IPS-NIHi11 (cell line): ENCODE measurements around the gene SKIDA1.
A peak's percentile ranks its signal among the peaks of the same experiment; 100 is the strongest.

ENCODE experiments used
- DNase-seq: peaks from one replicate; pipeline ENCODE4 v3.0.0; 2012; ENCODE audit warnings: mixed read lengths, low spot score

Gene SKIDA1

DNA sequence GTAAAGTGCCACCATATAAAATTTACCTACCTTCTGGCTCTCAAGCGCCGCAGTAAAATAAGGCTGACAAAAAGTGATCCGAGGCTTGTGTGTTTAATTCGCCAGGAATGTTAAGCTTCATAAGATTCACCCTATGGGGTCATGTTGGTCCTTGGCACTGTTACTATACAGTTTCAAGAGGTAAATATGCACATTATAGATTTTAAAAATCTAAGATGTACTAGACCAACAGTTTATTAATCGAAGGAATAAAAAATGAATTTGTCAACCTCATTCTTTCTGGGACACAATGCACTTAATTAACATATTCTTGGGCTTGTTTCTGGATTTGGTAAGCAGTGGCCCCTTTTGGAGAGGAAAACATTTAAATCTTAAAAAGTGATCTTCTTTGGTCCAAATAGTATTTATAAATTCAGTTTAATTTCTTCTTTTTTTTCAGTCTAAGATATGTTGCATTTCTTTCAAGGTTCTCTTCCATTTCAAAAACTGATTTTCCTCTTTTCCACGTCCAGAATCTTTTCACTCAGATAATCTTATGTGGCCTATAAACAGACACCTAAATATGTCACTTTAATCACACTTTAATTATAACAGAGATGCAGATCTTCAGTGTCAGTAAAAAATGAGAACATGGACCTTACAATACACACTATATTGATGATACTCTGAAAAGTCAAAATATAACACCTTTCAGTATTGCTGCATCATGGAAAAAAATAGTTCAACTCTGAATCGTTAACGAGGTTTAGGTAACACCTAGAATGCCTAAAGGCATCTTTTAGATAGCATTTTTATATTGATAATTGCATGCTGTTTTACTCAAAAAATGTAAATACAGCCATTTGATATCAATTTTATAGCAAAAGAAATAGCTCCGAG, 3.8 kb upstream of the SKIDA1 start:
- DNase-seq = no peak

DNA sequence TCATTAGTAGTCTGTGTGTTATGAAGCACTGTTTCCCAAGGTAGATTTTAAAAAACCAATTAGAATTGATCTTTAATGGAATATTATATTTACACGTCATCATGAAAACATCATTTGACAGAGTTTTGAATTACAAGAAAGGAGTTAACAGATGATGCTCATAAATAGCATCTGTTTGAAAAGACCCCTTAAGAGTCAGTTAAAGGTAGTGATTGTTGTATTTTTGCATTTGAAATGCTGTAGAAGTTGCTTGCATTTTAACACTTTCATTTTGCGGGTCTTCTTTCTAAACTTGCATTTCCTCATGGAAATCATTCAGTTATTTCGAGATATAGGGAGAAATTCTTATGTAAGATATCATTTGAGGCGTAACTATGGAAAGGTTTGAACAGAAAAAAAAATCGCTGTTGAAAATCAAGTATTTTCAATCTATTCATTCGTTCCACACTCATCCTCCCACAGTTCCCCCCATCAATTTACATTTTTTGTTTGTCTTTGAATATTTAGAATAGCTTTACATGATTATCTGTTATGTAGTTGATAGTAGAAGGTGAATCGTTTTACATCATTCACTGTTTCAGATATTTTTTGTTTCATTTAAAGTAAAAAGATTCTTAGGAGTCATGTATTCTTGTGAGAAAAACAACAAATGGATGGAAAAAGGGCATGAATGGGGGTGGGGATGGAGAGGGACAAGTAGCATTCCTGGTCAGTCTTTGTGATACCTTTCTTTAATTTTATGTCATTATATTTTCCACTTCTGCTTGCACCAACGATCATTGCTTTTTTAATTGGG, 3.0 kb upstream of the SKIDA1 start:
- no peak for DNase-seq

DNA sequence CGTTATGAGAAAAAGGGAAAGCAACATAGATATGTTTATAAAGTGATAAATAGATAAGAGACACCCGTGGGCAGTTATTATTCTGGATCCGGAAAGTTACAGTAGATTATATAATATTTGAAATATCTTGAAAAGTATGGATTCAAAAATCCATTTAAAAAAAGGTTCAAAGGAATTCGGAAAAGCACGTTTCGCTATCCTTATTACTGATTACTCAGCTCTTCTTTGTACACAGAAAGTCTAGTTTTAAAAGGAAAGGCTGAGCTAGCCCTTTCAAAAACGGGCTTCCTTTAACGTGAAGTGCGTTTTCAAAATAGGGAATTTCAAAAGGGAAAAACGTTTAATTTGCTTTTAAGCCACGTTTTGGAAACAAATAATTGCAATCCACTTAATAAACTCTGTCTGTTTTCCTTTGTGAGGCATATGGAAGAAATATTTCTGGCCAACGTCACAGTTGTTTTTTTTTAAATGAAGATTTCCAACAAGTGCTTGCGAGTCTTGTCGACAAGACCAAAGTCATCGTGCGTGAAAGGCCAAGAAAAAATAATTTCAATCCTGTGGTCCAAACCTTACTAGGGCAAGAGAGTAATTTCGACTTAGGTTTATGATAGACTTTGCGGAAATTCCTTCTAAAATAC, 2.2 kb upstream of the SKIDA1 start:
- DNase-seq = no peak

DNA sequence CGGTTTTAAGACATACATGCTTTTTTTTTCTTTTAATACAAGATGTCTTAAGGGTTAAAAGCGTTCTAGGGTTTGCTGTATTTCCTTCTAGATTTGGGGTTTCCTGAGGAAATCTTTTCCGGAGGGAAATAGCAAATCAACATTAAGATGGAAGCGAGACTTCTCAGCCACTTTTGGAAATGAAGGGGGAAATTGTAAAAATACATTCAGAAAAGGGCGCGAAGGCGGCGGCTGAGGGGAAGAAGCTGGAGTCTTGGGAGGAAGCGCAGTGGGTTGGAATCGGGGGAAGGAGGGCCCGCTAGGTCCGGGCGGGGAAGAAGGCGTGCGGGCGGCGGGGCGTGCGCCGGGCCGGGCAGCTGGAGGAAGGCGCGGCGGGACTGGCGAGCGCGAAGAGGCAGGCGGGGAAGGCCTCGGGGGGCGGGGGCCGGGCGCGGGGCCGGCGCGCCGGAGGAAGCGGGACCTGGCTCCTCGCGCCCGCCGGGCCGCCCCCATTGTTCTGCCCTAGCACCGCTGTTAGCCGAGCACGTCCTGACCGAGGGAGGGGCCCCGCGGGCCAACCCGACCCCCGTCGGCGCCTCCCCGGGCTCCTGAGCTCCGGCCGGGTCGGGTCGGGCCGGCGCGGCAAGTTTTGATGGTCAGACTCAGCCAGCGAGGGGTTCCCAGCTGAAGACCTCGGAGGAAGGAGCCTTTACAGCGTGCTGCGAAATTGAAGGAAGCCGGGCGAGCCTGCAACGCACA, 1.5 kb upstream of the SKIDA1 start:
- peak; percentile 52 for DNase-seq

DNA sequence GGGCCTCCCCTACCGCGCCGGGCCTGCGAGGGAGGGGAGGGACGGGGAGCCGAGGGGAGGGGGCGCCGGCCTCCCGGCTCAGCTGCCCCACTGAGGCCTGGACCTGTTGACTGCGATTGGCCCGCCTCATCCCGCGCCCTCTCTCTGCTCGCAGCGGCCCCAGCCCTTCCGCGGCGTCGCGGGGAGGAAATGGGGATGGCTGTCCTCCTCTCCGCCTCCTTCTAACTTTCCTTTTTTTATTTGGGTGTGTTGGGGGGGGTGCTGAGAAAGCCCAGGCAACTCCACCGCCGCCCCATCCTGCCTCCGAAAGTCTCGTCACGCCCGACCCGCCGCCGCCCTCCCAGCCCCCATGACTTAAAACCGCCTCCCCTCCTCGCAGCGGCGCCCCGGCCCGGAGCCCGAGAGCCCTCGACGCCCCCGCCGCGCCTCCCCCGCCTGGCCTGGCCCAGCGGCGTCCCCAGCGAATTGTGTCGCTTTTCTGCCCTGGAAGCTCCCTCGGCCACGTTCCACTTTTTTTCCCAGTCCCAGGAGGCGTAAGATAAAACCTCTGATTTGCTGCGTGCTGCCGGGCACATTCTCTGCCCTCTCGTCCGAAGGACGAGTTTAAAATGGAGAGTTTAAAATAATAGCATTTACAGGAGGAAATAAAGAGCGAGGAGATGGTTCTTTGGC, 842 bp upstream of the SKIDA1 start:
- DNase-seq = peak; percentile 66

DNA sequence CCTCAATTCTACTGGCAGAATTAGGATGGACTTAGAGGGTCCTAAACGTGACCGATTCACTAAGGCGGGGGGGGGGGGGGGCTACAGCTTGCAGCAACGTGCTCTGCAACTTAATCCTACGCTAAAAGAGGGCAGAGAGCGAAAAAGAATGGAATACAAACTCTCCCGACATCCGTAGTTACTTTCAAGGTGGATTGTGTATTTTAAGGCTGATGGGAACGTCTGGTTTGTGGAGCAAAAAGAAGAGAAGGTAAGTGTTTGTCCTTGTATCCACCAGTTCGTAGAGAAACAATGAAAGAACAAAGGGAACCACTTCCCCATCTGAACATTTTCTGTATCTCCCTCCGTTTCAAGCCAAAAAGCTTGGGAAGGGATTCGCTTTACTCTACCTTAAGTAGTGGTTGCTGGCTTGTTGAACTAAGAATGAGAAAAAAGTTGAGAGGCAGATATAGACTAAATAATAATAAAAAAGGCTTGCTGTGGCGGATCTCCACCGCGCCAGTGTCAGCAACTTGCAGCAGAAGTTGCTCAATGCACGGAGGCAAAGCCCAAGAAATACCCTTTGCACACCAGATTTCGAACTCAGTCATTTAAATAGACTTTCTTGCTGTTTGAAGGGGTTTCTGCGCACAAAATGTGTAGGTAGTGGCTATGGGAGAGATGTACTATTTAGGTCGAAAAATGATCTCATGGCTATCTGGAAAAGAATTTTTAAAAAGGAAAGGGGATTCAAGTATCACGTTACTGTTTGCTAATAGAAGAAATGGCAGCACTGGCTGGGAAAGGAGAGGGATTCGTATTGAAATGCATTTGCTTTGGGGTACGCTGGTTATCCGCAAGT, 736 bp downstream of the SKIDA1 start:
- DNase-seq = no peak

DNA sequence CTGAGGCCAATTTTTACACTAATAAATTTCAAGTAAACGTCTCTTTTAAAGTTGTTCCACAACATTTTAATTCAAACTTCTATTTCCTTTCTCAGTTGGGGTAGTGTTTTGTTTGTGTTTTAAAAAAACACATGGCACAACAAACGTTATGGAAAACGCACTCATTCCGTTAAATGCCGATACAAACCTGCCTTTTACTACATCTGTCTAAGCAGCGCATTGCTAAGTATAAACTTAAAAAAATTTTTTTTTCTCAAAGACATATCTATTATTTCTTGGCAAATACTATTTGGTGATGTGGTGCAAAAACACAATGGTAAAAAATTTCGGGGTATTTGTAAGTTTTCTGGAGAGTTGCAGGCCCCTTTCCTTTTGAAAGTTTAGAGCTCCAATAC, 1.4 kb downstream of the SKIDA1 start:
- no peak for DNase-seq

DNA sequence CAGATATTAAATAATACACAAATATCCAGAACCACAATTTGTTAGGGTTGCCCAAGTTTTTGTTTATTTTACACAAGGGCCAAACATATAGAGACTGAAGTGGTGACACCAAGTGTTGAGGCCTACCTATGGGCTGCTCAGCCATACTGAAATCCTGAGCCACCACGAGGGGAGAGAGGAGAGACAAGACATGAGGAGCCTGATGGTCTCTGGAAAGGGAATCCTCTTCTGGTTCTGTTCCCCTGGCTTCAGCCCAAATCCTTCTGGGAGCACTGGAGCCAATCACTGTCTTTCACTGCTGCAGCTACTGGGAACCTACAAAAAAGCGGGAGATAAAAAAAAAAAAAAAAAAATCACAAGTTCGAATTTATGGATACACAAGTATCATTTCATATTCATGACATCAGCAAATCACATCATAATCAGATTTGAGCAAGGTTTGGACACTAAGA, 1.9 kb downstream of the SKIDA1 start:
- DNase-seq = no peak

DNA sequence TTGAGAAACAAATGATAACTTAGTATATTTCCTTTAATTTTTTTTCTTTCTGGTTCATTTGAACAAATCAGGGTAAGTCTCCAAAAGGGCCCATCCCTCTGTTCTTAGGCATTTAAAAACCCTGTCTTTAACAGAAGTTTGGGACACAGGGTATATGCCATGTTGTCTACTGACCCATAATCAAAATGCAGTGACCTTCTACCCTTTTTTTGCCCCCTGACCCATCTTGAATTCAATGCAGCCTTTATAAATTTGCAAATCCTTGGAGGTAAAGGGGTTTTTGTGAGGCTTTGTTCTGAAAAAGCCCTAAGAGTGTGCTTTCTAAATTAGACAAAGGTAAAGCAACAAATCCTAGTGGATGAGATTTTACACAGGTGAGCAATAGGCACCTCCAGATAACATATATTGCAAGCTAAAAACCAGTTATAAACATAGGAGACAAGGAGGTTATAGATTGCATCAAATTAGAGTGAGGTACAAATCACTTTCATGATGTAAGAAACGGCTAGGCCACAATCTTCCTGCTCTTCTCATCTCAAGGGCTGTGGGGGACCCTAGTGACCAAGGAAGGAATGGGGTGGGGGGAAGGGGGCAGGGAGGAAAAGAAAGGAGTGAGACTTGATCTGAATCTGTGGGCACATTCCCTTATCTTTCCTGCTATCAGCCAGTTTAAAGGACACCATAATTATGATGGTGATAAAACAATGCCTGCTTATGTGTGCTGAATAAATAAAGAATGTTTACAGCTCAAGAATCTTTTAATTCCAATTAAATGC, 2.7 kb downstream of the SKIDA1 start:
- no peak for DNase-seq

DNA sequence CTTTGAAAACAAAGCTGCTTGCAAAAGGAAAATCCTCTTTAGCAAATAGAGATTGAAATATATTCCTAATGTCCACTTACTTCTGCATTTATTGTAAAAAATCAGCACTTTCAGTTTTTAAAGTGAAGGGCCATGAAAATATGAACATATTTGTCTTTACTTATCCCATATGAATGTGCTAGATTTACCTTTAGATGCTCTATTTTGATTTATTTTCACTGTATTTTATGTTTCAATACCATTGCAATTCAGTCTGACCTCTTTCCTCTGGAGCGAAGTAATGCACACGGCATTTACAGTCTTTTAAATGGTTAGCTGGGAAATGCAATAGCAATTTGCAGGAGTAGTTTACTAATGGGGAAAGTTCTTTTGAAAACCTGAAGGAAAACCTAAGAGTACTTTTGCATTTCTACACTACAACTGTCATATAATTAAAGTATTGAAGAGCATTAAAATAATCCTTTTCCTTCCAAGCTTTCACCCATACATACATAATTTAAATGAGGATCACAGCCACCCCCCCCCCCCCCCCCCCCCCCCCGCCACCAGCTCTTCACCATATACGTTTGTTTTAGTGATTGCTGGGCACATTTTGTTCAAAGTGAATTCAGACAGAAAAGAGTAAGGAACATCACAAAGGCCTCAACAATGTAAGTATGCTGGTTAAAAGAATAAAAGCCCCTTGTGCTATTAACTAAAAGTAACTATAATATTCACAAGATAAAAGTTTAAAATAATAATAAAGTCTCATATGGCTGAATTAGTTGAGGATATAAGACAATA, 3.5 kb downstream of the SKIDA1 start:
- DNase-seq = no peak

DNA sequence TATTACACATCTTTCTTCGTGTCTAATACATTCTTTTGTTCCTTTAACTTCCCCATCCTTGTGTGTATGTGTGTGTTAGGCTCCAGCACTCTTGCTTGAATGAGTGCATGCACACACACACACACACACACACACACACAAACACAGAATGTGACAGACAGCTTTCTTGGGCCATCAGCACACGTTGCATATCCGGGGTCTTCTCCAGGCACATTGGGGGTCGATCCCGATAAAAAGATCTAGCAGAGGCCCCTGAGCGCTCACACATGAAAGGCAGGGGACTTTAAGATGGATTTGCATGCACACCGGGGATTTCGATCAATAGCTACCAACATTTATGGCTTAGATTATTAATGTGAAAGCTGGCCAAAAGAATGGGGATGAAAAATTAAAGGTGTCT, 4.5 kb downstream of the SKIDA1 start:
- no peak for DNase-seq

DNA sequence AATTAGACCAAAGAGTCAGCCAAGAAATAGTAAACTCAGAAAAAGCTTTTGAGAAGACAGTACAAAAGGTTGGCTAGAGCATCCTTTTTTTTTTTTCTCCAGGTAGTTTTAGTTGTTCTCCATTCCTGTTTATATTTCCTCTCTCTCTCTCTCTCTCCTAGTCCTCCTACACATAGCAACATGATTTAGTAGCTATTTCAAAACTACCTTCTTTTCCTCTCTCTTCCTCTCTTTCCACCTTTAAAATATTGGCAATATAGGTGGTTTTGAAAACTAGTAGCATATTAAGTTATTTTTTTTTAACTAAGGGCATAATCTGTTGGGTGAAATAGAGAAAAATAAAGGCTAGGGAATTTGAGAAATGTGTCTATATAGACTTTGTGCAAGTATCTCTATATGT, 5.0 kb downstream of the SKIDA1 start:
- no peak for DNase-seq

DNA sequence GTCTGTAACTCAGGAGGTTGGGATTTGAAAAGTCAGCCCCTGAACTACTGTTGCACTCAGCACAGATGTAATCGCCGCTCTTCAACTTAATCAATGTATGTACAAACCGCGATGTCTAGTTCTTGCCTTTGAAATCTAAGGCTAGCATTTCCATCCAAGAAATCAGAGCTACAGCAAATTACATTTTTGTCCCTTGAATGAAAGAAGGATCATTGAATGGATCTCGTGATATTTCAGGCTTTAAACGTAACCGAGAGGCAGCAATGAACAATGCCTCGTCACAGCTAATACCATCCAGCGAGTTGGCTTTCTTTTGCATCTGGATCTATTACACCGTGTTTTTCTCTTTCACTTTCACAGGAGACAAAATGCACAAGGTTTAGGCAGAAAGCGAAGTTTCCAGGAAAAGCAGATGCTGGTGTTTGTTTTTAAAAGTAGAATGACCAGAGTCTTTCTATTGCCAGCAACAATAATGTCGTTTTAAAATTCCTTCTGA, 5.5 kb downstream of the SKIDA1 start:
- DNase-seq = no peak

DNA sequence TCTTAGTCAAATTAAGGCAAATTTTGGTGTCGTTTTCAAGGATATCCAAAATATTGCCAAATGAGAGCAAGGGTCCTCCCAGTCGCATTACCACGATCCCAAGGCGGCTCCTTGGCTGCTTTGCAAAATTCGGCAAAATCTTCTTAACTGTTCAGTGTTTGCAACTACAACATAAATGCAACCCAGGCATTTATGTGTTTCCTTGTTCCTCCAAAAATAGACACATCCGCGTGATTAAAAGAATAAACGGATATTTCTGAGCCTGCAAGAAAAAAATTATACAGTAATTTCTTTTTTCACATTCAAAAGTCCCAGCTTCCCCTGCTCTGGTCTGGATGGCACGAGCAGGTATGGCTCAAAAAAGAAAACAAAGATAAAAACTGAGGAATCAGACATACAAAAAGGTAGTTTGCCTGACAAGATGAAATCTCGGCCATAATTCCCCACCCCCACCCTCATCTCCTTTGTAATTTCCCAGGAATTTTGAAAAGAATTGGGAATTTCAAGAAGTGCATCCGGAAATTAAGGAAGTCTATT, 6.0 kb downstream of the SKIDA1 start:
- no peak for DNase-seq

DNA sequence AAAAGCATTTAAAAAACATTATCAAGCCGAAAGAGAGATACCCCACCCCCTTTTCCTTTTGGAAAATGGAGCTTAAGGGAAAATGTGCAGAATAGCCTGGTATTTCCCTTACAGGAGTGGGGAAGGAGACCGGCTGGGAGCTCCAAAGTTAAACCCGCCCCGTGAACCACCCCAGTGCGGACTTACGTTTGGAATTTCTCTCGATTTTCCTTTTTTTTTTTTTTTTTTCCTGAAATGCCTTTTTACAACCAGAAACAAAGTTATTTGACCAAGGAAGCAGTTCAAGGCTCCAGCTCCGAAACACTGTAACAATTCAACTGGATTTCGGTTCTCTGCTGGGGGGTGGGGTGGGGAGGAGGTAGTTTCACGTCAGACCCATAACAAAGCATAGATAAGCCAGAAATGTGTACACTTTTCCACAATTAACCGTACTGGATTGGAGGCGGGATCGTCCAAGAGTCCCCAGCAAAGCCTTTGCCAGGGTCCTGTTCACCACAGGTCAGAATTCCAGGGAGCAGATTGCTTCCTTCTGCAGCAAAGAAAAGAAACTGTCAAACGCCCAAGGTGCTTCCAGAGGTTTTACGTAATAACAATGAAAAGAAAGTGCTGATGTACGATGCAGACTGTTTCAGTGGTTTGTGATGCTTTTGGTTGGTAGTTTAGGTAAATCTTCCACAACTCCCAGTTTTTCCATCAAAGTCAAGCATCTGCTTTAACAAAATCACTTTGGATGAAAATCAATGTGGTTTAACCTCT, 6.7 kb downstream of the SKIDA1 start:
- DNase-seq = no peak

DNA sequence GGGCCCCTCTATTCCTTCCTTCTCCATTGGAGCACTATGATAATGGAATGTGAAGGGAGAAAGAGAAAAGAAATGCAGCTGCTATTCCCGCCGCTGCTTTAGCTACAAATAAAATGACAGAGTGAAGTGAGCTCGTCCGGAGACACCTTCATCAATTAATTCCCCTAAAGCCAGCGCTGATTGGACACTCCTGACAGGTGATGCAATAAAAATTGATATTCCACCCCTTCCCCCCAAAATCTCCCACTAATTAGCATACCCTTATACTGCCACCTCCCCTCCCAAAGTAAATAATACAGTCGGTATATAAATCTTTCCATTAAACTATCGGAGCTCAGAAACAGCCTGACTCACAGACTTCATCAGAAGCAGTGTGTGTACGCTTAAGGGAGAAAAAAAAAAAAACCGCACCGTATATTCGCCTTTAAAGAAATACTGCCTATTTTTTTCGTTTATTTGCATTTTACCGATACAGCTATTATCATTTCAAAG, 7.3 kb downstream of the SKIDA1 start:
- no peak for DNase-seq
